NCI-H526 treated with DMSO at 0.1 percent for 48 hours (cell line): ENCODE measurements around the gene EIF4E2.
"Not testable (repeated sequence)": the region's sequence is repeated elsewhere in the genome, so short reads cannot be mapped to it uniquely, and the experiment has no call there.

ENCODE experiments used
- DNase-seq: peaks from one replicate; lab custom pipeline; 2025; lab: John Stamatoyannopoulos, UW

The EIF4E2 gene

GRCh38 chr2:232568161-232568560 lies 17.7 kb downstream of the EIF4E2 start:
- no peak for DNase-seq

GRCh38 chr2:232569541-232569940 lies 19.1 kb downstream of the EIF4E2 start:
- DNase-seq, result no peak

- not testable (repeated sequence) for DNase-seq
Measured at GRCh38 chr2:232570481-232570880, 20.0 kb downstream of the EIF4E2 start.

- DNase-seq, result no peak
Measured at GRCh38 chr2:232571026-232571474, 20.6 kb downstream of the EIF4E2 start.

GRCh38 chr2:232573042-232573441 lies 22.6 kb downstream of the EIF4E2 start:
- no peak for DNase-seq

- DNase-seq, result no peak
Measured at GRCh38 chr2:232573771-232574435, 23.4 kb downstream of the EIF4E2 start.

- DNase-seq, result no peak
Measured at GRCh38 chr2:232574674-232575403, 24.4 kb downstream of the EIF4E2 start.

GRCh38 chr2:232575404-232575746 lies 24.9 kb downstream of the EIF4E2 start:
- DNase-seq, result no peak

GRCh38 chr2:232576995-232577394 lies 26.5 kb downstream of the EIF4E2 start:
- no peak for DNase-seq

- no peak for DNase-seq
Measured at GRCh38 chr2:232577841-232578240, 27.4 kb downstream of the EIF4E2 start.

GRCh38 chr2:232578626-232579025 lies 28.1 kb downstream of the EIF4E2 start:
- DNase-seq, result no peak

GRCh38 chr2:232580648-232580981 lies 30.1 kb downstream of the EIF4E2 start:
- no peak for DNase-seq

- peak; percentile 81 for DNase-seq
Measured at GRCh38 chr2:232581725-232582124, 31.2 kb downstream of the EIF4E2 start.

- DNase-seq, result no peak
Measured at GRCh38 chr2:232584238-232584637, 33.7 kb downstream of the EIF4E2 start.

- DNase-seq, result no peak
Measured at GRCh38 chr2:232586943-232587505, 36.5 kb downstream of the EIF4E2 start.

- no peak for DNase-seq
Measured at GRCh38 chr2:232587512-232587911, 37.0 kb downstream of the EIF4E2 start.

- DNase-seq, result no peak
Measured at GRCh38 chr2:232588031-232588430, 37.5 kb downstream of the EIF4E2 start.

GRCh38 chr2:232588680-232589585 lies 38.4 kb downstream of the EIF4E2 start:
- no peak for DNase-seq

GRCh38 chr2:232592772-232593395 lies 42.4 kb downstream of the EIF4E2 start:
- DNase-seq, result no peak

GRCh38 chr2:232593982-232594381 lies 43.5 kb downstream of the EIF4E2 start:
- DNase-seq, result no peak

GRCh38 chr2:232597362-232598079 lies 47.0 kb downstream of the EIF4E2 start:
- no peak for DNase-seq
